Measurements from ENCODE around the gene MUC5B.

Gene MUC5B

GRCh38 chr11:1285876-1286275 is 63.0 kb downstream of the MUC5B start:
- DNase-seq (ENCODE audit: low read depth) = no peak

DNA sequence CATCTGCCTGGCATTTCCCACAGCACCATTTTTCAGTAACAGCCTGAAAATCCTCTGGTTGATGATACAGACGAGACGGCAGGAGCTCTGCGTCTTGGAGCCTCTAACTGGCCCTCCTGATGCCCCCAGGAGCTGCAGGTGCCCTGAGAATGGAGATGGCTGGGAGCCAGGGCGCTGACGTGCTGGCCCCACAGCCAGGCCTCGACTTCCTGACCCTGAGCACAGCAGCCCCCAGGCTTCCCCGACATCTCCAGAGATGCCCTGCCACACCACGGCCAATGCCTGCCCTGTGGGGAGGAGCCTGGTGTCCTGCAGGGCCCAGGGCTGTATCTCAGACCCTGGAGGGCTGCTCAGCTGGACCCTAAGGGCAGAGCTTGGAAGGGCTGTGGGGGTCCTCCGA is 65.1 kb downstream of the MUC5B start:
- DNase-seq (ENCODE audit: low read depth) = no peak

GRCh38 chr11:1288426-1289151 is 65.7 kb downstream of the MUC5B start:
- DNase-seq (ENCODE audit: low read depth) = no peak

GRCh38 chr11:1289211-1289935 is 66.5 kb downstream of the MUC5B start:
- DNase-seq (ENCODE audit: low read depth) = no peak

DNA sequence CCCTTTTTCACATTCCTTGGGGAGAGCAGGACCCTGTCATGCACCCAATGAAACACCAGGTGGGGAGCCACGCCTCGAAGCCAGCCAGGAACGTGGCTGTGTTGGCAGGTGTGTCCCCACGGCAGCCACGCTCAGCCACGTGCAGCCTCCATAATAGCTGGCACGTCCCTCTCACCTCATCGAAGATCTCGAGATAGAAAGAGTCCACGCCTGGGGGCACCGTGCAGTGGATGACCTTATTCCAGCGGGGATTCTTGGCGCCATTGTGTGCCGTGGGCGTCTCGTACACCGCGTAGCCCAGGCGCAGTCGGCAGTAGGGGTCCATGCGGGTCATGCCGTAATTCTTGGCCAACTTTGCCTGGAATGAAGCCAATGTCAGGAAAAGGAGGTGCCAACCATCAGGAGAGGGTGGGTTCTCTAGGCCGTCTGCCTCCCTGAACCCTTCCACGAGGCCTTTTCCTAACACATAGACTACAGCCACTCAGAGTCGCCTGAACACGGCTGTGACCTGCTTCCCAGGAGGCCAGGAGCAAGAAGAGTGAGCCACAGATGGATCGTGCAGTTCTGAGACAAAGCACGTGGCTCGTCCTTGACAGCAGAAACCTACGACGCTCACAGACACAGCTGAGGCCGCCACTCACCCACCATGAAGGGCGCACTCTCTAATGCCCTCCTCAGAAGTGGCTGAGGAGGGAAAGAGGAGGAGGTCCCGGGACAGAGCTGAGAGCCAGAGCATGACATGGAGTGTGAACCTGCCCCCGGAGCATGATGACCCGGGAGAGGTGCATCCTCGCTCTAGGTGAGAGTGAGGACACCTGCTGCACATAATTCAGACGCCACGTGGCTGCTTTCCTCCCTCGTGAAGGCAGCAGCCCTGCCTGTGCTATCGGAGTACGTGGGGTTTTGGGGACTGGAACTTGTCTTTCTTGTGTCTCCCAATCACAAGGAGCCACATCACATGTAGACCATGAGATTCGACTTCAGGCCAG is 67.5 kb downstream of the MUC5B start:
- no peak for DNase-seq (ENCODE audit: low read depth)

- DNase-seq (ENCODE audit: low read depth) = no peak
Observed at GRCh38 chr11:1291295-1292017, 68.6 kb downstream of the MUC5B start.

- DNase-seq (ENCODE audit: low read depth) = no peak
Observed at GRCh38 chr11:1292018-1292643, 69.3 kb downstream of the MUC5B start.

DNA sequence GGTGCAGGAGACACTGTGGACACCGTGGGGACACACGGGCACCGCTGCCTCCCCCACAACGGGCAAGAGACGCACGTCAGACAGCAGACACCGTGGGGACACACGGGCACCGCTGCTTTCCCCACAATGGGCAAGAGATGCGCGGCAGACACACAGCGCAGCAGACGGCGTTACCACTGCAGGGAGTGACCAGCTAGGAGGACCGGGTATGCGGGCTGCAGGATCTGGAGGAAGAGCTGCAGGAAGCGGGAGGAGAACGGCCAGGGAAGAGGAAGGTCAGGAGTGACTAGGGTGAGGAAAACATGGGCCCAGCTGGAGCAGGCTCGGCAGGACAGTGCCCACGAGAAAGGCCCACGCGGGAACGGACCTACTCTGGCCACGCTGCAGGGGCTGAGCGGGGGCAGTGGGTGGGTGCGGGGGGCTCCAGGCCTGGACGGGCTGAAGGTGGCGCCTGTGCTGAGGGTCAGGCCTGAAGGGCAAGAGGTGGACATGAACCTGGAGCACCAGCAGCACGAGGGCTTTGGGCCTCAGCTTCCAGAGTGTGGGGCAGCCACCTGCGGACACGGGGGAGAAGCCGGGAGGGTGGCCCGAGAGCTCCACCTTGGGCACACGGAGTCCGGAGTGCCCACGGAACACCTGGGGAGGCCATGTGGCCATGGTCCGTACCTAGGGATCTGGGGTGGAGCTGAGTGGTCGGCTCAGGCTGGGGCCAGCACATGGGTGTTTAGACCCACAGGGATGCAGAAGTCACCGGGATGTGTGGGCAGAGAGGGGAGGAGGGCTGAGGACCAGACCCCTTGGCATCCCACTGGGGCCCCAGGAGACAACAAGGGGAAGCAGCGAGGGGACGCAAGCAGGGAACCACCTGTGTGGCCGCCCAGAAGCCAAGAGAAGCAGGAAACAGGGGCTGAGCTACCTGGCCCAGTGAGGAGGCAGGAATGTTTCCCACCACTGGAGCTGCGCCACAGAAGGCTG is 70.1 kb downstream of the MUC5B start:
- no peak for DNase-seq (ENCODE audit: low read depth)

- no peak for DNase-seq (ENCODE audit: low read depth)
Observed at GRCh38 chr11:1293619-1294015, 70.8 kb downstream of the MUC5B start.

DNA sequence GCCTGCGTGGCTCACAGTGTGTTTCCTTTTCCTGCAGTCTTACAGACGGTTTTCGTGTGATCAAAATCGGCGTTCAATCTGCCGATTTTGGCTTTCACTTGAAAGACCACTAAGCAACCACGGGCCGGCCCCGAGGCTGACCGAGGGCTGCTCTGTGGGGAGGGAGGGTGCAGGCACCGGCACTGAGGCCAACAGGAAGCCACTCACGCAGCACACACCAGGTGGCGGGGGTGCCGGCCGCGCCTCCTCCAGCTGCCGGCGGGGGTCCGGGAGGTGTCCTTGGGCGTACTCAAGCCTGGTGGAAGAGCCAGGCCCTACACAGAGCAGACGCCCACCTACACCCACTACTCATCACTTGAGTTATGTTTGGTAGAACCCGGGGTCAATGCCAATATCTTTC is 72.2 kb downstream of the MUC5B start:
- DNase-seq (ENCODE audit: low read depth) = no peak

- no peak for DNase-seq (ENCODE audit: low read depth)
Observed at GRCh38 chr11:1295591-1295990, 72.7 kb downstream of the MUC5B start.

GRCh38 chr11:1296287-1296686 is 73.4 kb downstream of the MUC5B start:
- DNase-seq (ENCODE audit: low read depth) = no peak

- DNase-seq (ENCODE audit: low read depth) = no peak
Observed at GRCh38 chr11:1297011-1297575, 74.2 kb downstream of the MUC5B start.

DNA sequence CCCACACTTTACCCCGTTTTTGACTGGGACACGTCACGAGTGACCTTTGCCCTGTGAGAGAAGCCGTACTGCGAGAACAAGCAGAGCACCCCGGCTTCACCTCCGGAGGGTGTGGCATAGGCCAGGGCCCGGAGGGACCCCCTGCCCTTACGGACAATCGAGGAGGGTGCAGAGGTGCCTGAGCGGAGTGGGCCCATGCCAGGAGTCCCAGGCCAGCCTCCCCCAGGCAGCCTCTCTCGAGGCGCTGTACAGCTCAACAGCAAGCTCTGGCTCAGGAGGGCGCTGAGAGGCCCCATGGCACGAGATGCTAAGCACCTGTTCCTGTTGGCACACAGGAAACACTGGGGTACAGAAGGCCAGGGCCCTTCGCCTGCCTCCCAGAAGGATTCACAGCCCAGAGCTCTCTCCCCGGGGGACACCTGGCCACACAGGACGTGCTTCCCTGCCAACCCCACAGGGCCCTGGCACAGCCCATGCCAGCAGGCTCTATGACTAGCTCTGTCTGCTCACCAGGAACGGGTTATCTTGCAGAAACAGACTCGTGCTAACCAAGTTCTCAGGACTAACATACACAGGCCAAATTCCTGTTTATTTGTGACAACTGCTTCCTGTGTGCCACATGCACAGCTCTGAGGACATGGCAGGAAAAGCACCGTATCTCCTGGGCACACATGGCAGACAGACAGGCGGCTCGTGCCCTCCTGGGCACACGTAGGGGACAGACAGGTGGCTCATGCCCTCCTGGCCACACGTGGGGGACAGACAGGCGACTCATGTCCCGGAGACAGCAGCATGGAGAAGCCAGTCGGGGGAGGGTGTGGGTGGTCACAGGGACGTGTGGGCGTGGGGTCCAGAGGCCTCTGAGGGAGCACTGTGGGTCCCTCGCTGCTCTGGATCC is 75.0 kb downstream of the MUC5B start:
- no peak for DNase-seq (ENCODE audit: low read depth)

- DNase-seq (ENCODE audit: low read depth) = no peak
Observed at GRCh38 chr11:1298695-1299492, 76.0 kb downstream of the MUC5B start.

DNA sequence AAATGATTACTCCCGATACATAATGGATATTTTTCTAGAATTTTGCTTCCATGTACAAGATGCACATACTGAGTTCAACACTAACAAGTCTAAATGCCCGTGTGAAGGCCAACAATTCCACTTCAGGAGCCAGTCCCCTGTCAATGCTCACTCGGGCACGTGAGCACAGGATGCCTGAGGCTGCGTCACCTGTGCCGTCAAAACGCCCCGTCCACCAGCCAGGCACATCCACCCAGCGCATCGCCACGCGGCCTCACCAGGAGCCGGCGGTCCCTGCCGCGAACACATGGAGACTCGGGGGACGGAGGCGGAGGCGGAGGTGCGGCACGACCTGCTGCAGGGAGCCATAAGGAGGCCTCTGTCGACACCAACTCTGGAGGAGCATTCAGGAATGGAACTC is 76.8 kb downstream of the MUC5B start:
- no peak for DNase-seq (ENCODE audit: low read depth)

DNA sequence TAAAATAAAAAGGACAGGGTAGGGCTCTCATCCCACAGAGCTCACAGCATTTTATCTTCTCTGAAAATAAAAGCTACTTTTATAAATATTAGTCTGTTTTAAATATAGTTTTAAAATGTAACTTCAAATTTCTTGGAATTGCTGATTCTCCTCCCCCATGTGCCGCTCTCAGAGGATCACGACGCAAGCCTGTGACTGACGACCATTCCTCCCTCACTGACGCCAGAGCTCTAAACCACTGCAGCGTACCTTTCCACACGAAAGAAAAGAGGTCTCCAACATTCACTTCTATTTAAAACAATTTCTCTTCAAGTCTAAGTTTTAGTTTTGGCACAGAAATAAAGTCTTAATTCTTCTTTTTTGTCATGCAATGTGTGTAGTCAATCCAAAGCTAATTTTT is 77.3 kb downstream of the MUC5B start:
- DNase-seq (ENCODE audit: low read depth) = no peak
